Skeletal muscle tissue (tissue), 4 donors: ENCODE data around the gene MROH2B. TPM values are rescaled to one million over a fixed set of nuclear protein-coding genes. Genes with fewer than 3 reads are reported as not detected.
"Not testable (repeated sequence)": the region's sequence is repeated elsewhere in the genome, so short reads cannot be mapped to it uniquely, and the experiment has no call there.

ENCODE experiments used
- H3K27ac ChIP-seq: one replicate; pipeline ENCODE4 v1.7.0; 2013; ENCODE audit warnings: mild to moderate bottlenecking, low read depth, low read length, inconsistent platforms
- H3K27me3 ChIP-seq, 3 donors: one replicate each; pipeline ENCODE4 v1.7.0; 2013; ENCODE audit warnings: low read length in 3 of 3; ENCODE audit not compliant: control insufficient read depth in 3 of 3, insufficient read depth in 3 of 3
- H3K36me3 ChIP-seq, 3 donors: one replicate each; pipeline ENCODE4 v1.7.0; 2013; ENCODE audit warnings: low read length in 3 of 3; ENCODE audit not compliant: control insufficient read depth in 3 of 3, insufficient read depth in 3 of 3
- H3K4me1 ChIP-seq, 3 donors: one replicate each; pipeline ENCODE4 v1.7.0; 2013; ENCODE audit warnings: low read length in 3 of 3, mild to moderate bottlenecking in 3 of 3; ENCODE audit not compliant: control insufficient read depth in 3 of 3, insufficient read depth in 3 of 3
- H3K4me3 ChIP-seq, 3 donors: one replicate each; pipeline ENCODE4 v1.7.0; 2013; ENCODE audit warnings: low read length in 3 of 3
- H3K9ac ChIP-seq, 3 donors: one replicate each; pipeline ENCODE4 v1.7.0; 2013; ENCODE audit warnings: low read length in 3 of 3, mild to moderate bottlenecking in 3 of 3, moderate library complexity in 2 of 3, low read depth in 1 of 3
- H3K9me3 ChIP-seq, 3 donors: one replicate each; pipeline ENCODE4 v1.7.0; 2013; ENCODE audit warnings: low read length in 3 of 3; ENCODE audit not compliant: control insufficient read depth in 3 of 3
- total RNA-seq: library from RNA; depleted of rRNA; stranded (reverse); fragments of >200 nt; gene quantifications from one replicate; pipeline ENCODE4 v1.2.3, GENCODE V29; 2014
- donor health status: Osteomylitis.

Gene MROH2B
- total RNA-seq, 1 donor from 2014 or later: not detected

- H3K27me3 ChIP-seq: no peaks in the 10 kb centered on the region
- no peaks in the 10 kb centered on the region for H3K4me1 ChIP-seq
- H3K36me3 ChIP-seq: no peaks in the 10 kb centered on the region
- peaks cover 0 to 2% (median 0%) of the 10 kb centered on the region in 3 donors for H3K9me3 ChIP-seq
- H3K27ac ChIP-seq: no peak overlapping the region
- H3K4me3 ChIP-seq: no peak overlapping the region
- no peak overlapping the region for H3K9ac ChIP-seq
Observed at GRCh38 chr5:41032973-41033372, 38.2 kb downstream of the MROH2B start.

GRCh38 chr5:41022600-41022999 is 48.5 kb downstream of the MROH2B start:
- H3K9me3 ChIP-seq, H3K27me3 ChIP-seq, H3K36me3 ChIP-seq, H3K4me1 ChIP-seq, H3K9ac ChIP-seq, H3K4me3 ChIP-seq, H3K27ac ChIP-seq: not testable (repeated sequence)

GRCh38 chr5:41012318-41012717 is 58.8 kb downstream of the MROH2B start:
- H3K9me3 ChIP-seq: no peaks in the 10 kb centered on the region

GRCh38 chr5:41010572-41010971 is 60.6 kb downstream of the MROH2B start:
- no peak overlapping the region for H3K9ac ChIP-seq
- H3K27ac ChIP-seq: no peak overlapping the region
- no peaks in the 10 kb centered on the region for H3K27me3 ChIP-seq
- no peaks in the 10 kb centered on the region for H3K36me3 ChIP-seq
- H3K4me1 ChIP-seq: no peaks in the 10 kb centered on the region
- H3K4me3 ChIP-seq: no peak overlapping the region
- H3K9me3 ChIP-seq: no peaks in the 10 kb centered on the region

More at GRCh38 chr5:41012318-41012717, 58.8 kb downstream of the MROH2B start:
- Histone ChIP-seq H3K27me3 (no peaks in the 10 kb centered on the region), H3K36me3 (no peaks in the 10 kb centered on the region), H3K4me1 (no peaks in the 10 kb centered on the region), H3K4me3 (no peak overlapping the region), H3K9ac (no peak overlapping the region), H3K27ac (no peak overlapping the region)

- Histone ChIP-seq H3K4me3 (no peak overlapping the region), H3K27ac (no peak overlapping the region), H3K27me3 (no peaks in the 10 kb centered on the region), H3K4me1 (no peaks in the 10 kb centered on the region), H3K9ac (no peak overlapping the region), H3K9me3 (no peaks in the 10 kb centered on the region), H3K36me3 (no peaks in the 10 kb centered on the region)
Observed at GRCh38 chr5:41009232-41009631, 61.9 kb downstream of the MROH2B start.

- Histone ChIP-seq H3K9ac (no peak overlapping the region), H3K27ac (no peak overlapping the region), H3K9me3 (no peaks in the 10 kb centered on the region), H3K4me3 (no peak overlapping the region), H3K36me3 (no peaks in the 10 kb centered on the region), H3K27me3 (no peaks in the 10 kb centered on the region), H3K4me1 (no peaks in the 10 kb centered on the region)
Observed at GRCh38 chr5:41004931-41005330, 66.2 kb downstream of the MROH2B start.

- Histone ChIP-seq H3K4me3 (no peak overlapping the region), H3K9me3 (no peaks in the 10 kb centered on the region), H3K4me1 (no peaks in the 10 kb centered on the region)
Observed at GRCh38 chr5:41003670-41004376, 67.3 kb downstream of the MROH2B start.

GRCh38 chr5:40999966-41000365 is 71.2 kb downstream of the MROH2B start:
- Histone ChIP-seq H3K9ac (no peak overlapping the region), H3K36me3 (no peaks in the 10 kb centered on the region), H3K27me3 (no peaks in the 10 kb centered on the region), H3K9me3 (no peaks in the 10 kb centered on the region), H3K4me1 (no peaks in the 10 kb centered on the region), H3K4me3 (no peak overlapping the region), H3K27ac (no peak overlapping the region)

More at GRCh38 chr5:41003670-41004376, 67.3 kb downstream of the MROH2B start:
- Histone ChIP-seq H3K36me3 (no peaks in the 10 kb centered on the region), H3K27me3 (no peaks in the 10 kb centered on the region), H3K27ac (no peak overlapping the region), H3K9ac (no peak overlapping the region)

GRCh38 chr5:40999142-40999541 is 72.0 kb downstream of the MROH2B start:
- Histone ChIP-seq H3K4me3 (no peak overlapping the region), H3K4me1 (no peaks in the 10 kb centered on the region), H3K36me3 (no peaks in the 10 kb centered on the region), H3K9me3 (no peaks in the 10 kb centered on the region), H3K27me3 (no peaks in the 10 kb centered on the region), H3K9ac (no peak overlapping the region), H3K27ac (no peak overlapping the region)

- no peaks in the 10 kb centered on the region for H3K9me3 ChIP-seq
- peaks cover 0 to 7% (median 3%) of the 10 kb centered on the region in 3 donors for H3K4me1 ChIP-seq
- no peak overlapping the region for H3K9ac ChIP-seq
- no peak overlapping the region for H3K27ac ChIP-seq
- H3K36me3 ChIP-seq: no peaks in the 10 kb centered on the region
- H3K27me3 ChIP-seq: no peaks in the 10 kb centered on the region
- H3K4me3 ChIP-seq: no peak overlapping the region
Observed at GRCh38 chr5:40995801-40996586, 75.1 kb downstream of the MROH2B start.
